Gastrocnemius medialis (tissue), 4 donors: ENCODE measurements around the gene RCAN2.

Experiments used
- CTCF ChIP-seq, 5 experiments: fragments of 450-650 bp in 3 of 5; fragments of 200-600 bp in 2 of 5; sonication (generic) in 2 of 5; IDR thresholded peaks in 4 of 5; conservative IDR thresholded peaks in 1 of 5; 1 replicate in 4 of 5; 2 replicates in 1 of 5; pipeline ENCODE4 v1.5.1; 2016 to 2019; ENCODE audit warnings: antibody characterized with exemption in 5 of 5, mild to moderate bottlenecking in 3 of 5, moderate library complexity in 3 of 5
- POLR2A ChIP-seq, 2 donors: fragments of 450-650 bp; IDR thresholded peaks; one replicate each; pipeline ENCODE4 v1.6.1; 2017; ENCODE audit warnings: antibody characterized with exemption in 2 of 2, mild to moderate bottlenecking in 2 of 2, moderate library complexity in 2 of 2

- TF ChIP-seq CTCF (IDR thresholded peaks at IDR 0.05 in 4 of 5, conservative IDR thresholded peaks at IDR 0.05 in 1 of 5) (no peak), POLR2A (IDR thresholded peaks at IDR 0.05) (no peak)
Measured at GRCh38 chr6:46254331-46254730, 236.9 kb downstream of the RCAN2 start.
